Epithelial cell of esophagus (primary cell): ENCODE measurements around the gene PRKCZ.

Experiments used
- DNase-seq: peaks from one replicate; pipeline ENCODE4 v3.0.0; 2010; ENCODE audit warnings: low read depth
- H3K4me3 ChIP-seq: 2 replicates; pipeline ENCODE4 v1.5.1; 2011; ENCODE audit warnings: mild to moderate bottlenecking, low read length, control low read depth
- CTCF ChIP-seq: IDR thresholded peaks from 2 replicates; pipeline ENCODE4 v1.5.1; 2011; ENCODE audit warnings: low read depth, mild to moderate bottlenecking, low read length, control low read depth, inconsistent platforms; ENCODE audit not compliant: insufficient read depth; ENCODE audit errors: missing control alignments

Gene PRKCZ

GRCh38 chr1:2055911-2056575 lies 5.8 kb downstream of the PRKCZ start:
- no peak for TF ChIP-seq CTCF
- no peak overlapping the region for H3K4me3 ChIP-seq
- DNase-seq = no peak

GRCh38 chr1:2056955-2057590 lies 6.9 kb downstream of the PRKCZ start:
- no peak overlapping the region for H3K4me3 ChIP-seq
- TF ChIP-seq CTCF = no peak
- DNase-seq = no peak

GRCh38 chr1:2059290-2059953 lies 9.2 kb downstream of the PRKCZ start:
- no peak overlapping the region for H3K4me3 ChIP-seq
- TF ChIP-seq CTCF = no peak
- DNase-seq = no peak

GRCh38 chr1:2060072-2060471 lies 9.9 kb downstream of the PRKCZ start:
- H3K4me3 ChIP-seq = no peak overlapping the region
- TF ChIP-seq CTCF = no peak
- DNase-seq = no peak

- no peak overlapping the region for H3K4me3 ChIP-seq
- TF ChIP-seq CTCF = no peak
- DNase-seq = no peak
Observed at GRCh38 chr1:2060535-2060934, 10.3 kb downstream of the PRKCZ start.

- no peak for DNase-seq
- TF ChIP-seq CTCF = no peak
- no peak overlapping the region for H3K4me3 ChIP-seq
Observed at GRCh38 chr1:2061065-2061778, 11.0 kb downstream of the PRKCZ start.
